CD4-positive, alpha-beta T cell treated with Interleukin-17A for 1 hour (primary cell): Measurements from ENCODE around the gene GOLGA3.
"Not testable (repeated sequence)": the region's sequence is repeated elsewhere in the genome, so short reads cannot be mapped to it uniquely, and the experiment has no call there.

ENCODE experiments used
- DNase-seq: peaks from one replicate; pipeline ENCODE4 v3.0.0-alpha.2; 2020

The GOLGA3 gene, protein sequence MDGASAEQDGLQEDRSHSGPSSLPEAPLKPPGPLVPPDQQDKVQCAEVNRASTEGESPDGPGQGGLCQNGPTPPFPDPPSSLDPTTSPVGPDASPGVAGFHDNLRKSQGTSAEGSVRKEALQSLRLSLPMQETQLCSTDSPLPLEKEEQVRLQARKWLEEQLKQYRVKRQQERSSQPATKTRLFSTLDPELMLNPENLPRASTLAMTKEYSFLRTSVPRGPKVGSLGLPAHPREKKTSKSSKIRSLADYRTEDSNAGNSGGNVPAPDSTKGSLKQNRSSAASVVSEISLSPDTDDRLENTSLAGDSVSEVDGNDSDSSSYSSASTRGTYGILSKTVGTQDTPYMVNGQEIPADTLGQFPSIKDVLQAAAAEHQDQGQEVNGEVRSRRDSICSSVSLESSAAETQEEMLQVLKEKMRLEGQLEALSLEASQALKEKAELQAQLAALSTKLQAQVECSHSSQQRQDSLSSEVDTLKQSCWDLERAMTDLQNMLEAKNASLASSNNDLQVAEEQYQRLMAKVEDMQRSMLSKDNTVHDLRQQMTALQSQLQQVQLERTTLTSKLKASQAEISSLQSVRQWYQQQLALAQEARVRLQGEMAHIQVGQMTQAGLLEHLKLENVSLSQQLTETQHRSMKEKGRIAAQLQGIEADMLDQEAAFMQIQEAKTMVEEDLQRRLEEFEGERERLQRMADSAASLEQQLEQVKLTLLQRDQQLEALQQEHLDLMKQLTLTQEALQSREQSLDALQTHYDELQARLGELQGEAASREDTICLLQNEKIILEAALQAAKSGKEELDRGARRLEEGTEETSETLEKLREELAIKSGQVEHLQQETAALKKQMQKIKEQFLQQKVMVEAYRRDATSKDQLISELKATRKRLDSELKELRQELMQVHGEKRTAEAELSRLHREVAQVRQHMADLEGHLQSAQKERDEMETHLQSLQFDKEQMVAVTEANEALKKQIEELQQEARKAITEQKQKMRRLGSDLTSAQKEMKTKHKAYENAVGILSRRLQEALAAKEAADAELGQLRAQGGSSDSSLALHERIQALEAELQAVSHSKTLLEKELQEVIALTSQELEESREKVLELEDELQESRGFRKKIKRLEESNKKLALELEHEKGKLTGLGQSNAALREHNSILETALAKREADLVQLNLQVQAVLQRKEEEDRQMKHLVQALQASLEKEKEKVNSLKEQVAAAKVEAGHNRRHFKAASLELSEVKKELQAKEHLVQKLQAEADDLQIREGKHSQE (N-terminal part only)

GRCh38 chr12:132828706-132829534 lies at the start of gene GOLGA3:
GOLGA3 (minus strand) TSS chr12:132828869; CDS start chr12:132822128, 6,741 bp downstream.
- peak; percentile 95 for DNase-seq

GRCh38 chr12:132874620-132875019 lies 46.0 kb upstream of the GOLGA3 start:
- DNase-seq, result not testable (repeated sequence)

DNA sequence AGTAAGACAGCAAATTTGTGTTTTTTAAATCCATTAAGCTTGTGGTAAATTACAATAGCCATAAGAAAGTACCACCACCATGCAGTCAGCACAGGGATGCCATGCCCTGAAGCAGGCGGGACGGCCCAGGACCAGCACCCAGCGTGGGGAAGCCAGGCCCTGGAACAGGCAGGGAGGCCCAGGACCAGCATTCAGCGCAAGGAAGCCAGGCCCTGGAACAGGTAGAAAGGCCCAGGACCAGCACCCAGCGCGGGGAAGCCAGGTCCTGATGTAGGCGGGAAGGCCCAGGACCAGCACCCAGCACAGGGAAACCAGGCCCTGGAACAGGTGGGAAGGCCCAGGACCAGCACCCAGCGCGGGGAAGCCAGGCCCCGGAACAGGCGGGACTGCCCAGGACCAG lies 45.5 kb upstream of the GOLGA3 start:
- no peak for DNase-seq

DNA sequence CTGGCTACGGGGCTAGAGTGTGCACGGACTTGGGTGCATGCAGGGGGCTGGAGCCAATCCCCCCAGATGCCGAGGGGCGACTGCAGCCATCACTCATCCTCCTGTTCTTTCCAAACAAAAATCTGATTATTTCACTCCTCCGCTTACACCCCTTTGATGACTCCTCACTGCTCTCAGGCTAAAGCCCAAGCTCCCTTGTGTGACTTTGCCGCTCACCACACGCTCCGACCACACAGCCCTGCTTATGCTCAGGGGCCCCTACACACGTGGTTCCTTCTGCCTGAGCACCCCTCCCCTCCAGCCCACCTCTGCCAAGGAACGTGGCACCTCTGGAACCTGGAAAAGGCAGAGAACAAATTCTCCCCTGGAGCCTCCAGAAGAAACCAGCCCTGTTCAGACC lies 45.1 kb upstream of the GOLGA3 start:
- DNase-seq, result no peak

- DNase-seq, result peak; percentile 39
These were observed 44.3 kb upstream of the GOLGA3 start for GRCh38 chr12:132872975-132873421.

- DNase-seq, result no peak
These were observed 43.6 kb upstream of the GOLGA3 start for GRCh38 chr12:132872073-132872855.

GRCh38 chr12:132869551-132869950 lies 40.9 kb upstream of the GOLGA3 start:
- no peak for DNase-seq

- no peak for DNase-seq
These were observed 37.7 kb upstream of the GOLGA3 start for GRCh38 chr12:132866251-132866828.

DNA sequence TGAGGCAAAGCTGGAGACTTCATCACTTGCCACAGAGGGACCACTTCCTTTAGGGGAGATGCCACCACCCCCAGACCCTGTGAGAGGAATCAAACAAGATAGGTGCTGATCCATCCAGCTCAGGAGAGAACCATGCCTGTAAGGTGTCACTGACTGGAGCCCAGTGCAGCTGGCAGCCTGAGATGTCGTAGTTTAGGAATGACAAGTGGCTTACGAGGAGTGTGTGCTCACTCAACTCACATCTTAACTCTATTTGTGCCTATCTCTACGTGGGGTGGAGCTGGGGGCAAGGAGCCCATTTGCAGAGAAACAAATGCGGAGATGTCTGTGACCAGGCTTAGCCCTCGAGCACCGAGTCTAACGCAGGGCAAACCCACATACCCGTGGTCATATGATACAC lies 32.9 kb upstream of the GOLGA3 start:
- DNase-seq, result no peak

GRCh38 chr12:132858718-132859266 lies 30.1 kb upstream of the GOLGA3 start:
- no peak for DNase-seq

- DNase-seq, result not testable (repeated sequence)
These were observed 28.4 kb upstream of the GOLGA3 start for GRCh38 chr12:132857019-132857418.

- no peak for DNase-seq
These were observed 27.9 kb upstream of the GOLGA3 start for GRCh38 chr12:132856581-132856980.

DNA sequence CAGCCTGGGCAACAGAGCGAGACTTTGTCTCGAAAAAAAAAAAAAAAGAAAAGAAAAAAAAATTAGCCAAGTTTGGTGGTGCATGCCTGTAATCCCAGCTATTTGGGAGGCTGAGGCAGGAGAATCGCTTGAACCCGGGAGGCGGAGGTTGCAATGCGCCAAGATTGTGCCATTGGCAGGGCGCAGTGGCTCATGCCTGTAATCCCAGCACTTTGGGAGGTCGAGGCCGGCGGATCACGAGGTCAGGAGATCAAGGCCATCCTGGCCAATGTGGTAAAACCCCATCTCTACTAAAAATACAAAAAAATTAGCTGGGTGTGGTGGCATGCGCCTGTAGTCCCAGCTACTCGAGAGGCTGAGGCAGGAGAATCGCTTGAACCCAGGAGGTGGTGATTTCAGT lies 26.5 kb upstream of the GOLGA3 start:
- DNase-seq, result not testable (repeated sequence)

GRCh38 chr12:132853285-132854092 lies 24.8 kb upstream of the GOLGA3 start:
- no peak for DNase-seq

DNA sequence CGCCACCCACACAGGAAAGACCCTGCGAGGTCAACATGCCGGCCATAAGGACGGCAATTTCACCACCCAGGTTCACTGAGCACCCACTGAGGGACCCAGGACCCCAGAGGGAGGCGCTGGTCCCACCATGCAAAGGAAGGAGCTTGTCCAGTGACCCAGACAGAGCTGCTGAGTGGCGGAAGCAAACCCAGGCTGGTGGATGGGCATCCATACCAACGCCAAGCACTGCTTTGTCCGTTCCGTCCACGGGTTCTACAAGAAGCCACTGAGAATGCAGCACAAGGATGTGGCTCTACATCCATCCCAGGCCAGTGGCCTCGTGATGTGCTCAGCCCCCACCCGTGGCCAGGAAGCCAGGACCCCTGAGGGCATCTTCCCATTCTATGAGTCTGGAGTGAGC lies 23.8 kb upstream of the GOLGA3 start:
- DNase-seq, result no peak

GRCh38 chr12:132851465-132851864 lies 22.8 kb upstream of the GOLGA3 start:
- no peak for DNase-seq

DNA sequence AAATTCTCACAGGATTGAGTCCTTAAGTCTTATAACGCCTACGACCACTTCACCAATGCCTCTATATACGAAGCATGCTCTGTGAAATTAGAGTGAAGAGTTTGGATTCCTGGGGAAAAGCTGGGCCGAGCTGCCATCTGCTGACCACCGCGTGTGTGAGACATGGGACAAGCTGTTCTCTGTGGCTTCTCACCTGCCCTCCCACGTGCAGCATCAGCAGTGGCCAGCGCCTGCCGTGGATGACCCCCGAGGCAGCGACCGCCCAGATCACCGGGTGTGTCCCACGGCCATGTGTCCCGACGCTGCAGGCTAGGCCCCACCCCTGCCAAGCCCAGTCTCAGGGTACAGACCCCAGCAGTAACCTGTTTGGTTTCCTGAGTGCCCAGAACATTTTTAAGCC lies 21.6 kb upstream of the GOLGA3 start:
- no peak for DNase-seq

DNA sequence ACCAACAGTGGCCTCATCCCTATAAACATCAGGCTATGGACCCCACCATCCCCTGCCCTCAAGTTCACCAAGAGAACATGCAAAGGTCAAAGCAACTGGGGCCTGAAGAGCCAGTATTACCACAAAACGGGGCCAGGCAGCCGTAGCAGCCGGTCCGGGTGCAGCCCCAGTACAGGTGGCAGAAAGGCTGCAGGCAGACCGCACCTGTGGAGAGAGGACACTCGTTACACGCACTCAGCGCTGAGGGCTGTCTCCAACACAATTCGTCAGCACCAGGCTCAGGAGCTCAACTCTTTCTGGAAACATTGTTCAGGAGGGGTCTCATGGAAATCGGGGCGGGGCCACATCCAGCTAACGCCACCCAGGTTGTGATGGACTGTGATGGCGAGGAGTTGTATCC lies 19.9 kb upstream of the GOLGA3 start:
- no peak for DNase-seq
